HepG2 (cell line): Measurements from ENCODE around the gene TBC1D14. TPM values are rescaled to one million over a fixed set of nuclear protein-coding genes. Genes with fewer than 3 reads are reported as not detected.

Experiments
- AHR ChIP-seq: IDR thresholded peaks from 2 replicates; pipeline ENCODE4 v1.6.1; 2018; ENCODE audit warnings: missing genetic modification reagents, missing compliant biosample characterization
- ARID3A ChIP-seq: IDR thresholded peaks from 2 replicates; pipeline ENCODE4 v1.6.1; 2012; ENCODE audit warnings: low read depth, low read length, improper control_type of control experiment
- CHD2 ChIP-seq: IDR thresholded peaks from 2 replicates; pipeline ENCODE4 v1.6.1; 2011; ENCODE audit warnings: low read depth, low read length, improper control_type of control experiment
- DBP ChIP-seq: sonication (generic); formaldehyde crosslinking; IDR thresholded peaks from 2 replicates; pipeline ENCODE4 v1.4.0; 2020; ENCODE audit warnings: missing genetic modification reagents; ENCODE audit errors: not compliant biosample characterization
- DR1 ChIP-seq: sonication (generic); formaldehyde crosslinking; IDR thresholded peaks from 2 replicates; pipeline ENCODE4 v1.8.0; 2021; ENCODE audit warnings: mild to moderate bottlenecking, missing genetic modification reagents, inconsistent platforms
- DRAP1 ChIP-seq: IDR thresholded peaks from 2 replicates; pipeline ENCODE4 v1.6.1; 2016; ENCODE audit warnings: missing genetic modification reagents, missing compliant biosample characterization
- GABPA ChIP-seq, 2 experiments: IDR thresholded peaks; 2 replicates each; pipeline ENCODE4 v1.6.1; 2011 to 2016; ENCODE audit warnings: low read depth in 2 of 2, low read length in 1 of 2, missing biosample characterization in 1 of 2, missing genetic modification characterization in 1 of 2
- GMEB2 ChIP-seq: IDR thresholded peaks from 2 replicates; pipeline ENCODE4 v1.6.1; 2016; ENCODE audit warnings: missing biosample characterization, missing genetic modification reagents, low read depth
- LRRFIP1 ChIP-seq: sonication (generic); formaldehyde crosslinking; conservative IDR thresholded peaks from 2 replicates; pipeline ENCODE4 v1.4.0; 2020; ENCODE audit warnings: missing genetic modification reagents
- MLXIP ChIP-seq: sonication (generic); formaldehyde crosslinking; IDR thresholded peaks from 2 replicates; pipeline ENCODE4 v1.9.0; 2021; ENCODE audit warnings: missing genetic modification reagents, borderline replicate concordance
- NONO ChIP-seq, 2 experiments: fragments of 450-650 bp in 1 of 2; sonication (generic) in 1 of 2; formaldehyde crosslinking in 1 of 2; IDR thresholded peaks in 1 of 2; conservative IDR thresholded peaks in 1 of 2; 2 replicates each; pipeline versions ENCODE4 v1.6.1 to v1.8.0; 2017 to 2022; ENCODE audit warnings: mild to moderate bottlenecking in 1 of 2, missing genetic modification reagents in 1 of 2, moderate library complexity in 1 of 2
- PCBP1 ChIP-seq: fragments of 200-400 bp; formaldehyde crosslinking; IDR thresholded peaks from 2 replicates; pipeline ENCODE4 v1.6.1; 2017; ENCODE audit warnings: mild to moderate bottlenecking, low read depth, low read length, borderline replicate concordance
- SIN3B ChIP-seq: fragments of 150-350 bp; IDR thresholded peaks from 2 replicates; pipeline ENCODE4 v1.6.1; 2014; ENCODE audit warnings: low read length
- ZBTB34 ChIP-seq: sonication (generic); formaldehyde crosslinking; IDR thresholded peaks from 2 replicates; pipeline ENCODE4 v1.8.0; 2022; ENCODE audit warnings: mild to moderate bottlenecking, missing genetic modification reagents
- polyA plus RNA-seq, 8 experiments: library from polyadenylated mRNA; depleted of rRNA in 3 of 8; stranded (reverse) in 7 of 8; unstranded in 1 of 8; fragments of >200 nt; fragmentation: Illumina TruSeq in 4 of 8; extraction: Trizol in 4 of 8; gene quantifications; 2 replicates each; pipeline versions ENCODE4 v1.2.1 to v1.2.3, GENCODE V29; 2011 to 2016; ENCODE audit warnings: low read depth in 4 of 8, missing spikeins in 1 of 8, mixed read lengths in 1 of 8; ENCODE audit not compliant: insufficient read depth in 1 of 8
- total RNA-seq, 5 experiments: library from RNA; depleted of rRNA; stranded (reverse); fragments of >200 nt; fragmentation: Illumina TruSeq; extraction: Trizol; gene quantifications; 2 replicates each; pipeline ENCODE4 v1.2.3, GENCODE V29; 2016; ENCODE audit warnings: low read depth in 1 of 5

The TBC1D14 gene
- total and polyA plus RNA-seq, 2 of the 13 experiments (the other 11 are each of a cell fraction or from before 2014, with no cell fraction given), result 29.5 to 46.5 TPM

GRCh38 chr4:6893449-6894085 lies 16.1 kb upstream of the TBC1D14 start (continued):
- no peak; the same call in 1 of the 2 replicates for TF ChIP-seq CHD2
- no peak for TF ChIP-seq DBP (CRISPR knock-in tag)
- TF ChIP-seq ZBTB34, result peak; percentile 76; the same call in 1 of the 2 replicates
- no peak for TF ChIP-seq GABPA (IDR thresholded peaks at IDR 0.05; ENCODE audit: low read depth, low read length)
- peak; percentile 63 for TF ChIP-seq GABPA (CRISPR knock-in tag; IDR thresholded peaks at IDR 0.05; ENCODE audit: low read depth)
- TF ChIP-seq AHR (CRISPR knock-in tag), result no peak; the same call in 1 of the 2 replicates
- TF ChIP-seq ARID3A, result peak; percentile 73
- no peak; the same call in 1 of the 2 replicates for TF ChIP-seq SIN3B
- no peak for TF ChIP-seq LRRFIP1 (CRISPR knock-in tag)
- peak; percentile 84 for TF ChIP-seq DRAP1
- peak; percentile 95 for TF ChIP-seq MLXIP (CRISPR knock-in tag)
- no peak for TF ChIP-seq NONO (IDR thresholded peaks at IDR 0.05)
- peak; percentile 93 for TF ChIP-seq NONO (CRISPR knock-in tag; conservative IDR thresholded peaks at IDR 0.05)
- no peak for TF ChIP-seq GMEB2 (CRISPR knock-in tag)
- peak; percentile 54; the same call in 1 of the 2 replicates for TF ChIP-seq DR1
- no peak for TF ChIP-seq PCBP1
